Measurements from ENCODE around the gene RASGEF1B. TPM values are rescaled to one million over a fixed set of nuclear protein-coding genes. Genes with fewer than 3 reads are reported as not detected.
A peak's percentile ranks its signal among the peaks of the same experiment; 100 is the strongest.

The RASGEF1B gene
- 10 to 100 TPM in 2 of 4 donors, 1 to 10 TPM in 2; 4.0 to 14.7 (median 9.4) TPM for total RNA-seq

- no peaks in the 10 kb centered on the region for H3K27me3 ChIP-seq
- H3K9me3 ChIP-seq, result no peaks in the 10 kb centered on the region
- H3K27ac ChIP-seq, result peak within 1 kb of the TSS; percentile 64 to 90 (median 86)
- 0% methylated on average over 3 of the region's 71 CpGs; no CpG with 5 or more reads in 1 of the 2 donors for whole genome bisulfite sequencing, 2 donors (ENCODE audit: low coverage in 1 of 2)
- H3K4me1 ChIP-seq, result peaks cover 0 to 47% (median 3%) of the 10 kb centered on the region in 3 donors
- TF ChIP-seq CTCF (IDR thresholded peaks at IDR 0.05) (peak in 1 of 4 experiments; percentile 9), EP300 (IDR thresholded peaks at IDR 0.05) (no peak), POLR2AphosphoS5 (IDR thresholded peaks at IDR 0.05) (peak; percentile 65), POLR2A (IDR thresholded peaks at IDR 0.05) (peak; percentile 65 to 71)
- peak within 1 kb of the TSS; percentile 64 to 87 for H3K4me3 ChIP-seq
- peak; percentile 98 for ATAC-seq
- H3K36me3 ChIP-seq, result no peaks in the 10 kb centered on the region
These were observed at the start of gene RASGEF1B for GRCh38 chr4:81471588-81472280. Gene RASGEF1B, minus strand, starts transcription at chr4:81471907. Its CDS starts 12,399 bp downstream, at chr4:81459508.

- TF ChIP-seq CTCF (IDR thresholded peaks at IDR 0.05) (no peak), EP300 (IDR thresholded peaks at IDR 0.05) (no peak)
- H3K27me3 ChIP-seq, result no peaks in the 10 kb centered on the region
- WGBS, 2 donors (ENCODE audit: low coverage in 1 of 2), result 83 to 85% methylated on average over 4 to 6 of the region's 6 CpGs
- no peaks in the 10 kb centered on the region for H3K4me1 ChIP-seq
- H3K27ac ChIP-seq, result no peak overlapping the region
- ATAC-seq, result no peak
- no peak overlapping the region for H3K4me3 ChIP-seq
- no peaks in the 10 kb centered on the region for H3K36me3 ChIP-seq
- H3K9me3 ChIP-seq, result no peaks in the 10 kb centered on the region
These were observed 48.1 kb upstream of the RASGEF1B start for GRCh38 chr4:81519856-81520255.

GRCh38 chr4:81519427-81519773 lies 47.7 kb upstream of the RASGEF1B start:
- WGBS, 2 donors (ENCODE audit: low coverage in 1 of 2), result 90 to 95% methylated on average over 3 of the region's 3 CpGs
- no peak for TF ChIP-seq EP300 (IDR thresholded peaks at IDR 0.05)
- no peak for TF ChIP-seq POLR2A (IDR thresholded peaks at IDR 0.05)
- no peak for TF ChIP-seq POLR2AphosphoS5 (IDR thresholded peaks at IDR 0.05)
- TF ChIP-seq CTCF (IDR thresholded peaks at IDR 0.05), result no peak
- no peak overlapping the region for H3K27ac ChIP-seq

GRCh38 chr4:81518762-81519426 lies 47.2 kb upstream of the RASGEF1B start:
- H3K4me3 ChIP-seq, result no peak overlapping the region
- H3K36me3 ChIP-seq, result no peaks in the 10 kb centered on the region
- no peaks in the 10 kb centered on the region for H3K9me3 ChIP-seq
- ATAC-seq, result no peak
- H3K27ac ChIP-seq, result no peak overlapping the region
- WGBS, 2 donors (ENCODE audit: low coverage in 1 of 2), result 73 to 100% methylated on average over 3 to 6 of the region's 6 CpGs
- no peaks in the 10 kb centered on the region for H3K27me3 ChIP-seq
- H3K4me1 ChIP-seq, result no peaks in the 10 kb centered on the region
- TF ChIP-seq POLR2AphosphoS5 (IDR thresholded peaks at IDR 0.05), result no peak
- TF ChIP-seq POLR2A (IDR thresholded peaks at IDR 0.05), result no peak
- TF ChIP-seq CTCF (IDR thresholded peaks at IDR 0.05), result no peak
- no peak for TF ChIP-seq EP300 (IDR thresholded peaks at IDR 0.05)

More at GRCh38 chr4:81519427-81519773, 47.7 kb upstream of the RASGEF1B start:
- Histone ChIP-seq H3K9me3 (no peaks in the 10 kb centered on the region), H3K27me3 (no peaks in the 10 kb centered on the region), H3K36me3 (no peaks in the 10 kb centered on the region), H3K4me3 (no peak overlapping the region), H3K4me1 (no peaks in the 10 kb centered on the region)
- no peak for ATAC-seq

- H3K4me1 ChIP-seq, result no peaks in the 10 kb centered on the region
- H3K27me3 ChIP-seq, result no peaks in the 10 kb centered on the region
- 96 to 98% methylated on average over 5 to 6 of the region's 6 CpGs for WGBS, 2 donors (ENCODE audit: low coverage in 1 of 2)
- H3K4me3 ChIP-seq, result no peak overlapping the region
- no peak overlapping the region for H3K27ac ChIP-seq
- no peaks in the 10 kb centered on the region for H3K9me3 ChIP-seq
- TF ChIP-seq CTCF (IDR thresholded peaks at IDR 0.05) (no peak), POLR2A (IDR thresholded peaks at IDR 0.05) (no peak), EP300 (IDR thresholded peaks at IDR 0.05) (no peak), POLR2AphosphoS5 (IDR thresholded peaks at IDR 0.05) (no peak)
- no peak for ATAC-seq
- H3K36me3 ChIP-seq, result no peaks in the 10 kb centered on the region
These were observed 44.5 kb upstream of the RASGEF1B start for GRCh38 chr4:81516241-81516640.

Data from gastroesophageal sphincter (tissue), 4 donors.